ENCODE results near the gene MCOLN2.

The MCOLN2 gene

DNA sequence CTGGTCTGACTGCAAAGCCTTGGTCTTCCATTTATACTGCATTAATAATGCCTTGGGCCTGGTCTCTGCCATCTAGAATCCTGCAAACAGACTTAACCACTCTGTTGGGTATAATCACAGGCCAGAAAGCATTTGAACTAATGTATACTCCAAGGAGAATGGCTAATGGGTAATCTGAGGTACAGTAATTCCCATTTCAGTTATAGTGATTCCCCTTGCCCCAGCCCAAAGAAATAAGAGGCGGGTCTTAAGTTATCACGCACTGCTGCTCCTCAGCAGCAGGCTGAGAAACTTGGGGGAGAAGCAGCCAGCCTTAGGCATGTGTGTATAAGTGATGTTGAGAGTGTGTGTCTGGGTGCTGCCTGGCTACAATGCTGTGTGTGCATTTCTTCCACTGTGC is 106.3 kb downstream of the MCOLN2 start:
- DNase-seq = no peak

DNA sequence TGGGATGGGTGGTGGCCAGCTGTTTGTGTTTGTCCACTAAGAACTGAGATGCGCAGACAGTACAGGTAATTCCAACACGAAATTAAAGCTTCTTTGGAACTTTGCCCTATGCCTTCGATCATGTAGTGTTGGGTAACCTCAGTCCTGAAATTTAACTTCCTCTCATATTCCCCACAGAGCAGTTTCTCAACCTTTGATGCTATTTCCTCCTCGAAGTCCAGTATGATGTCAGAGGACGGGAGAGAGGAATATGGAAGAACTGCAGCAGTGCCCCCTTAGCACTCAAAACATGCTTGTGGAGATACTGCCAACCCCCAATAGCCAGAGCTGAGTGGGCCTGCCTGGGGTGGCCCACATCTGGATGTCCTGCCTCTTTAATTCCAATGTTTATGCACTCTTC is 107.5 kb downstream of the MCOLN2 start:
- no peak for DNase-seq

DNA sequence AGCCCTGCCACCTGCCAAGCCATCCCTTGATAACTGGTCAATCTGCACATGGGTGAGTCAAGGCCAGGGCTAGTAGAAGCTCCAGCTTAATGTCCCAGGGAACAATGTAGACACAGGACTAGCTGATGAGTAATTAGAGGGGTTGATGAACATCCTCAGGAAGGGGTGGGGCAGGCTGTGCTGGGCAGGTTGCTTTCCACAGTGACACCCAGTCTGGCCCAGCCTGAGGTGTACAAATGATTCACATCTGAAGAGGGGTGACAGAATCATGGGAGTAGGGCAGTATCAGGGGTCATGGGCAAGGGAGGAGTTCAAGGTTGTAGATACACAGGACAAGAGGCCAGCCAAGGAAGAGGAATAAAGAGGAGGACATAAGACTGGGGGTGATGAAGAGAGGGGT is 108.2 kb downstream of the MCOLN2 start:
- DNase-seq = no peak

DNA sequence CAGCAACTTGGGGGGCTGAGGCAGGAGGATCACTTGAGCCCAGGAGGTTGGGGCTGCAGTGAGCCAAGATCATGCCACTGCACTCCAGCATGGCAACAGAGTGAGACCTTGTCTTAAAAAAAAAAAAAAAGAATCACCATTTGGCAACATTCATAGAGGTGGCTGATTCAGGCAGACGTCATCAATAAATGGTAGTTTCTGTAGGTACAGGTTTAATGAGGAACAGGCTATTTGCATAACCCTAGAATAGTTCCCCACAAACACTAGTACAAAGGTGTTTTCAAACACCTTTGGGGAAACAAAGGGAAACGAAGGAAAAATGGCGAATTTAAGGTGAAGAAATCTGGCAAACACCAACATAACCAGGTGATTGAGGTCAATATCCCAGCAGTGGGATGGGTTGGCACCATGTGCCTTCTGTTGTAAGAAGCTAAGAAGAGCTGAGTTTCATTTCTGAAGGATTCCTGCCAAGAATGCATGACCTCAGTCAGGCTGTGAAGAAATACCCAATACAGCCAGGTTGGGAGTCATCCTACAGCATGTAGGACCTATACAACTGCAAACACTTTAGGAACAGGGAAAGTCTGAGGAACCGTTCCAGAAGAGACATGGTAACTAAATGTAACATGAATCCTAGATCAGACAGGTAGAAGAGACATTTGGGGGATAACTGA is 109.5 kb downstream of the MCOLN2 start:
- no peak for DNase-seq

DNA sequence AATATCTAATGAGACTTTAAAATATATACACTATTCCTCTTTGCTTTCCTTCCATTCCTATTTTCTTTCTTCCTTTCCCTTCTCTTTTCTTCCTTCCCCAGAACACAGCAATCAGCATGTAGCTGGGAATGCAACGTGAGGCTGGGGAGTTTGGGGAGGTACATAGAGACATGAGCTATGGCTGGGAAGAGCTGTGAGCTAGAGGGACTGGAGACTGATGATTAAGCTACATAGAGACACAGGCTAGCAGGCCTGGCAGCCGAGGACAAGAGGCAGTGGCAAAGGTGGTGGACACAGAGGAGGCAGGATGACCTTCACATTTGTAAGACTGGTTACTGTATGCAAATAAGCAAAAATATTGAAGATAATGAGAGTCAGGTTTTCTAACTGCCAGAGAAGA is 111.4 kb downstream of the MCOLN2 start:
- DNase-seq = no peak

DNA sequence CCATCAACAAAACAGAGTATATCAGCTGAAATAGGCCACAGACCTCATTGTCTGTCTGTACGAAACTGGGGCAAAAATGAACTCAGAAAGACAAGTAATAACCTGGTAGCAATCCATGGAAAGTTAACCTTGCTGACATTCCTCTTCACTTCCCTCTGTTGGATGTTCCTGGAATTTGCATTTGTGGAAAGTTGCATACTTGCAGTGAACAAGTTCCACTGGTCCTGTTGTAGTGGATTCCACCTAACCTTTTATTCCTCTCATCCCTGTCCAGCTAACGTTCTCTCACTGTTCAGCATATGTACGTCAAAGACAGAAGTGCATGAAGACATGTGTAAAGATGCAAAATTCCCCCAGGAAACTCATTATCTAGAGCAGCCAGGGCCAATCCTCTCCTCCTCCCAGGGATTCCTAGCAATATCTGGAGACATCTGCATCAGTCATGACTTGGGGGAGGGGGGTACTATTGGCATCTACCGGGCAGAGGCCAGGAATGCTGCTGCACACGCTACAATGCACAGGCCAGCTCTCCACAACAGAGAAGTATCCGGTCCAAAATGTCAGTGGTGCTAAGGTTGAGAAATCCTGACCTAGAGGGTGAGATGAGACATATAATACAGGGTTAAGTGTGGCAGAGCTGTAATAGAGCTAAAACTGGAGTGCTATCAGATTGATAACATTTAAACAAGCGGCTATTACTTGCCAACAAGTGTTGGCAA is 112.1 kb downstream of the MCOLN2 start:
- no peak for DNase-seq

DNA sequence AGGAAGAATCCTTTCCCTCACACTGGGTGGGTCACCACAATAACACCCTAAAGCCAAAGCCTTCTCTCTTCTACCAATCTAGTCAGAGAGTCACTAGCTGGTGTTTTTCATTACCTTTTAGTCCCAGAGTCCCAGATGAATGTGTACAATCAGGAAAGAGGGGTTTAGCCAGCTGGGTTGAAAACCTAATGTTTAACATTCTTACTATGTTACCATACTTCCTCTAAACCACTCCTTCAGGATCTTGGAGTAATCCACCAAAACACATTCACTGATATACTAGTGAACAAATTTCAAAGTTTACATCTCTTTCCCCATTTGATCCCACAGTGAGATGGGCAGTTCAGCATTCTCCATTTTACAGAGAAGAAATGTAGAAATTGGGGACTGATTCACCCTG is 113.6 kb downstream of the MCOLN2 start:
- no peak for DNase-seq

DNA sequence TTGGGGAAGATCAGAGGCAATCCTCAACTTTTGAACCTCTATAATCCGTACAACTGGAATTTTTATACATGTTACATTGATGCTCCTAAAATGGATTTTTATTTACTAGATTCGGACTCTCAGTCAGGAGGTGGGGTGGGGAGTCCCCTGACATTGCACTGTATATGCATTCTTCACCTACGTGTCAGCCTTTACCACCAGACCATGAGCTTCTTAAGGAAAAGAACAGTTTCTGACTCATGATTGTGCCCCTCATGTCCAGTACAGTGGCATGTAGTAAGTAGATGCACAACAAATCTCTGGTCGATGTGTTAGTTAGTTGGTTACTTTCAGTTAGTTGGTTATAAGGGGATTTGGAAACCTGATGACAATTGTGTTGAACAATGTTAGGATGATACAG is 119.3 kb downstream of the MCOLN2 start:
- no peak for DNase-seq

DNA sequence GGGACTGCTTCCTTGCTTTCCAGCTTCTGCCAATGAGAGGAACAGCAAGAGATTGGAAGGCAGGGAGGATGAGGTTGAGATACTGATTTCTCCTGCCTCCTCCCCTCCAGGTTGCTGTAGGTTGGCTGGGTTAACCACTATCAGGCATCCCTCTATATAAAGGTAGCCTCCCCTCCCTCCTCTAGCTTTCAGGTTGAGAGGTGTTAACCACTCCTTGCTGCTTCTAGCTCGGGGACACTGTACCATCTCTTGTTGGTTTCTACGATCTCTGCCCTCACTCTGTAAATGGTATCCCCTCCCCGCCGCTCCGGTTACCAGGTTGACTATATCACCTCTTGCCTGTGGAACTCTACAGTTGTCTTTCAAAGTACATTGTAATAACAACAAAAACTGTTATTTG is 120.6 kb downstream of the MCOLN2 start:
- DNase-seq = peak; percentile 43
